Activated T-cell treated with anti-CD3 and anti-CD28 coated beads for 4 hours (primary cell): ENCODE results near the gene ERG.

Experiments
- DNase-seq: peaks from one replicate; pipeline ENCODE4 v3.0.0-alpha.2; 2020

Gene ERG

DNA sequence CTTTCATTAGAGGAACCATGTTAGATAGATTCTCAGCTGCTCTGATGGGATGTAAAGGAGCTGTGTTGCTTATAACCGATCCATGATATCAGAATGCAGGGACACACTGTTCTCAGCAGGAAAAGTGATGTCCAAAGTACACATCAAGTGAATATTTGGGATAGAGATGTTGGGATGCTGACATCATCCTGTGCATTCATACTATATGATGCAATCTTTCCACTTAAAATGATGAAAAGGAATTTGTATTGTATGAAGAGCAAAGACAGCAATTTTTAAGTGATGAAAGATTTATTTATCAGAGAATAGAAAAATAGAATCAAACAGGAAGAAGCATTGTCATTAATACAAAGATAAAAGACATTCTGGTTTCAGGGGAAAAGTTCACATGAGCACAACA, 110.1 kb downstream of the ERG start:
- no peak for DNase-seq

DNA sequence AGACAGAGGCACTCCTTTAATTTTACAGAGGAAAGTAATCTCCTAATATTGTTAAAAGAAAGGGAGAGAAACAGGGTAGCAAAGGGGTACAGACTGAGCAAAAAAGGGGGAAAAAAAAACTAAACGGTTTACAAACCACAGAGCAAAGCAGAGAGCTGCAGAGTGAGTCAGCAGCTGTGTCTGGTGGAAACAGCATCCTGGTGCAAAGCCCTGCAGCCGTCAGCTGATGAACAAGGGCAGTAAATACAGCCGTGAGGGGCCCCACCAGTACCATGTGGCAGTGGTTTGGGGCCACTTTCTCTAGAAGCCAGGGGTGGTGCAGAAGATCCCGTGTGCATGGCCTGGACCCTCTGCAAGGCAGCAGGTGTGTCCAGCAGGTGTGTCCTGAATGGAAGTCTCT, 111.3 kb downstream of the ERG start:
- no peak for DNase-seq

GRCh38 chr21:38385427-38386175, 112.7 kb downstream of the ERG start:
- no peak for DNase-seq

DNA sequence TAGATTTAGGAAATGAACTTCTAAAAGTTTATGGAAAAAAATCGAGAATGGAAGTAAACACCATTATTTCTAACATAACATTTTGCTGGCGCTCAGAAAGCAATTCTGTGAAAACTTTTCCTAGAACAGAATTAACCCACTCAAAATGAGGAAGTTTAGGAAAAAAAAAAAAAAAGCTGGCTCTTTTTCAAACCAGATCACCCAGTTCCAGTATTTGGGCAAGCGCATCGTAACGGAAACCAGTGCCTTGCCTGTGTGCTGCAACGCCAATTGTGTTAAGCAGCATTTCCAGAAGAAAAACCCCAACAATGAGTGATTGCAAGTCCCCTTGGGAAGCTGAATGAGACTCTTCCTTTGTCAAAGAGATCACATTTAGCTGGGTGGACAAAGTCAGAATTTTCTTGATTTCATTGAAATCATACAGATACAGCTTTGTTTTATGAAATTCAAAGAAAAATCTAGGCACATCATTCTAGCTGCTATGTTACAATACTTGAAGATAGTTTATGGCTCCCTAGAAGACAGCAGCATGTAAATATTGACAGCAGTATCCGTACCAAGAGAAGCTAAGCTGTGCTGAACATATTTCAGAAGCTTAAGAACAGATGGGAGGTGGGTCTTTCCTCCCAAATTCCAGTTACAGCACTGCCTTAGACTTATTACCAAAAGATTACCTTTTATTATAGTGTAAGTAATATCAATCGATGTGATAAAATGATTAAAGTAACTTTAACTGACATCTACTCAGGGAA, 113.4 kb downstream of the ERG start:
- DNase-seq, result no peak

- no peak for DNase-seq
Observed at GRCh38 chr21:38384238-38384560, 114.1 kb downstream of the ERG start.

GRCh38 chr21:38383411-38384237, 114.7 kb downstream of the ERG start:
- DNase-seq, result no peak

GRCh38 chr21:38380481-38381137, 117.7 kb downstream of the ERG start:
- no peak for DNase-seq

- DNase-seq, result no peak
Observed at GRCh38 chr21:38379147-38379546, 119.1 kb downstream of the ERG start.

- DNase-seq, result no peak
Observed at GRCh38 chr21:38377165-38378088, 120.8 kb downstream of the ERG start.

- DNase-seq, result no peak
Observed at GRCh38 chr21:38376693-38377092, 121.6 kb downstream of the ERG start.

DNA sequence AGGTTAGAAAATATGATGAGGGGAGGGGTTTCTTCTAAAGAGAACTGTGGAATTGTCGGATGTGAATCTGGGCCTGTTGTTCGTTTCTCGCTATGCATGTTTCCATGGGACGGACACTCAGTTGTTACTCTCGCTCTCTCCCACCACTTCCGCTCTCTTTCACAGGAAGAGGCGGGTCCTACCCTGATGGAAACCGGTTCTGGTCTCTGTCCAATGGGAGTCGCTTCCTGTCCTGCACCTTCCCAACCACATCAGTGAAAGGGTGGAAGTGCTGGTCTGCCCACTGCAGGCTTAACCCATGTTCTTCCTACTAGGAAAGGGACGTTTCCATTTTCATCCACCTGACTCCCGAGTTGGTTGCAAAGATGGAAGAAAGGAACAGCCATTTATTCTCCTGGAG, 122.0 kb downstream of the ERG start:
- no peak for DNase-seq

DNA sequence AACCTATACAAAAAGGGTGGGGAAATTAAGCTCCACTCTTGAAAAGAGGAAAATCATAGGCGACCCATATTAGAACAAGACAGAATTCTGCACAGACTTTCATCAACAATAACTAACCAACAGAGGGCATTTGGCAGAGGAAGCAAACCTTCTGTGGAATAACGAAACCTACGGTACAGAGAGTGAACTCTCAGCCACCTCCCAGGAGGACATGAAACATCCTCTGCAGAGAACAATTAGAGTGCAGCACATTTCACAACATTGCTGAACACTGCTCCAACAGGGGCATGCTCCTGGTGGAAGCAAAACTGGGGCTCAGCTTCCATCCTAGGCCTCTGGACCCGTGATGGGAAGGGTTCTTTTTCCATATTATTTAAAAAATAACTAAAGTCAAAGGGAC, 130.6 kb downstream of the ERG start:
- DNase-seq, result no peak

GRCh38 chr21:38365521-38365920, 132.8 kb downstream of the ERG start:
- DNase-seq, result no peak

GRCh38 chr21:38363693-38364092, 134.6 kb downstream of the ERG start:
- DNase-seq, result no peak

- no peak for DNase-seq
Observed at GRCh38 chr21:38361324-38361723, 137.0 kb downstream of the ERG start.

DNA sequence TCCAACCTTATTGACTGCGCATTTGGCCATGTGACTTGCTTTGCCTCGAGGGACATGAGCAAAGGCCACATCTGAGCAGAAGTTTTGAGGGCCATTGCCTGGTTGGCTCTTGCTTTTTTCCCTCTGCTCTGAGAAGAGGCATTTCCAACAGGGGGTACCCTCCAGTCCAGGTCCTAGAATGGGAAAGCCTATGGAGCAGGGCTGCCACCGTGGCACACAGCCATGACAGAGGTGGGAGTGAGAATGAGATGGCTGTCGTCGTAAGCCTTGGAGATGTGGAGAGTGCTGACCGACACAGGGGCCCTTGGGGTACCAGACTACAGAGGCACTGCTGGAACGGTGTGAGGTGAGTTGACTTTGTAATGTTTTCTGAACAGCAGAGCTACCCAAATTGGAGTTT, 138.4 kb downstream of the ERG start:
- DNase-seq, result no peak

- no peak for DNase-seq
Observed at GRCh38 chr21:38359090-38359489, 139.2 kb downstream of the ERG start.

DNA sequence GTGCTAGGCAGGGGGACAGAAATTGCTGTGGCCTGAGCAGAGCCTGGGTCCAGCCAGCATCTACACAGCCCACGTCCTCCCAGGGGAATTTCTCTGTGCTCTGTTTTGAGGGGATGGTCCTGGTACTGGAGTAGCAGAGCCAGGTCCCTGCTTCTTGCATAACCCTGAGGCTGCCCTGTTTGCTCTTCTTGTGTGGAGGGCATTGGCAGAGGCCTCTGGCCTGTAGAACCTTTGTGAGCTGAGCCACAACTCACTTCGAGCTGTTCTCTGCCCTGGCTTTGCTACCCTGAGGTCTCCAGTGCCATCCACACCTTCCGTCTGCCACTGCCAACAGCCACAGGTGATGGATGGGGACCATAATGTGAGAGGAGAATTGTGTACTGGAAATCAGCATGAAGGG, 139.6 kb downstream of the ERG start:
- DNase-seq, result no peak

- DNase-seq, result no peak
Observed at GRCh38 chr21:38358098-38358497, 140.2 kb downstream of the ERG start.

DNA sequence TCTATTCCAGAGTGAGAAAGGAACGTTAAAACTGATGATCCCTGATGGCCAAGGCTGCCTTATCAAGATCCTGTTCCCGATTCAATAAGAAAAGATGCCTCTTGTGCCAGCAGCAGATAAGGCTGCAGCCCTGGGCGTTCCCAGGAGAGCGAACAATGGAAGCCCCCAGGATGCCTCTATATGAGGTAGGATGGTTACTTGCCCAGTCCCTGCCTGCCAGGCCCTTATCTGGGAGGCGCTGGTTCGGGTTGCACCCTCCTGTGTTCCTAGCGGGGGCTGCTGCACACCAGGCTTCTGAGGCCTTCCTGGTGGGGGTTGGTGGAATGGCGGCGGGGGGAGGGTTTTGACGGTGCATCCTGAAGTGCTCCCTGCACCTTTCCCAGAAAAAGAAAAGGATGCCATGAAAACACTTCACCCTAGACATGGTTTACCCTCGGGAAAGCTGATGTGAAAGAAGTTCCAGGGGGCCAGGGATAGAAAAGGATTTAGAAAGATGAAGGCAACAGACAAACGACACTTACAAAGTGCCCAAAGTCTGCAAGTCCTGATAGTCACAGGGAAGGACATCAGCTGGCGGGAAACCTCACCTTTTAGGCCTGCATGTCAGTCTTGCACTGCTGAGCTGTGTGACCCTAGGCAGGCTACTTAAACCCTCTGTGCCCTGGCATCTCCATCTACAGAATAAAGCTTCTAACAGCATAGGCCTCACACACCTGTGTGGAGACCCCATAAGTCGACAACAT, 141.2 kb downstream of the ERG start:
- no peak for DNase-seq

DNA sequence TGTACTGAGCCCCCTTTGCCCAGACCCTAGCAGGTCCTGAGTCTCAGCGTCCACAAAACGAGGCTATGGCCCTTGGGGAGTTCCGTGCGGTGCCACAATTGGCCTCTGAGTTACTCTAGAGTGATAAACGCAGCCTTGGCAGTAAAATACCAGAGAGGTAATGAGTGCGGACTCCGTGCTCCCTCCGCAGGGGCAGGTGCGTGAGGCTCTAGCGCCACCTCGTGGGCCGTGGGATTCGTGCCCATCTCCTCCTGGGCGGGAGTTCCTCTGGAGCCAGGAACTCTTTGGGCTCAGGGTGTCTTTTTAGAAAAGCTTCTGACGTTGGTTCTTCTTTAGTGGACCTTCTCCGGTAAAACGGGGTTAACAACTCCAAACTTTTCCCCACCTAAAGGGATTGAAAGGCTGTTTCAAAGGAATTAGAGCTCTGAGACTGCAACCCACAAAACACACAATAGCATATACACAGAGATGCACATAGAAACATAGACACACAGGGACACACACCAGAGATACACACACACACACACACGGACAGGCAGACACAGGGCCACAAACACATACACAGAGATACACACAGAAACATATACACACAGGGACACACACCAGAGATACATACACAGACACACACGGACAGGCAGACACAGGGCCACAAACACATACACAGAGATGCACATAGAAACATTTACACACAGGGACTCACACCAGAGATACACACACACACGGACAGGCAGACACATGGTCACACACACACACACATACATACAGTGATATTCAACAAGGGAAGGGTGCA, 142.1 kb downstream of the ERG start:
- peak; percentile 48 for DNase-seq
